K562 (cell line): ENCODE data around the gene FAM89B. TPM values are rescaled to one million over a fixed set of nuclear protein-coding genes. Genes with fewer than 3 reads are reported as not detected.

Experiments used
- ARID3B ChIP-seq: fragments of 250-450 bp; sonication (Bioruptor Pico); IDR thresholded peaks from 2 replicates; pipeline ENCODE4 v1.4.0; 2020; ENCODE audit warnings: borderline replicate concordance
- BCL6 ChIP-seq: fragments of 250-450 bp; sonication (Bioruptor Pico); IDR thresholded peaks from 2 replicates; pipeline ENCODE4 v1.4.0; 2020
- BRD9 ChIP-seq: fragments of 450-650 bp; IDR thresholded peaks from 2 replicates; pipeline ENCODE4 v1.6.1; 2018; ENCODE audit warnings: low read depth; ENCODE audit not compliant: partially characterized antibody
- CHAMP1 ChIP-seq: fragments of 450-650 bp; IDR thresholded peaks from 2 replicates; pipeline ENCODE4 v1.6.1; 2016; ENCODE audit warnings: mild to moderate bottlenecking
- CHCHD3 ChIP-seq: fragments of 250-450 bp; sonication (Bioruptor Pico); IDR thresholded peaks from 2 replicates; pipeline ENCODE4 v2.1.2; 2022; ENCODE audit warnings: mild to moderate bottlenecking
- HDAC8 ChIP-seq: fragments of 450-650 bp; IDR thresholded peaks from 2 replicates; pipeline ENCODE4 v1.6.1; 2016; ENCODE audit warnings: mild to moderate bottlenecking, missing genetic modification characterization, moderate library complexity, missing compliant biosample characterization
- HNRNPLL ChIP-seq: fragments of 200-400 bp; formaldehyde crosslinking; IDR thresholded peaks from 2 replicates; pipeline ENCODE4 v1.6.1; 2017; ENCODE audit warnings: low read length, low read depth, mild to moderate bottlenecking; ENCODE audit not compliant: poor library complexity, severe bottlenecking
- MCM5 ChIP-seq: fragments of 450-650 bp; IDR thresholded peaks from 2 replicates; pipeline ENCODE4 v1.6.1; 2016; ENCODE audit warnings: low read depth
- PHF20 ChIP-seq: fragments of 450-650 bp; IDR thresholded peaks from 2 replicates; pipeline ENCODE4 v1.6.1; 2018; ENCODE audit not compliant: partially characterized antibody
- RAD21 ChIP-seq, 2 experiments: fragments of 250-450 bp in 1 of 2; fragments of 450-650 bp in 1 of 2; sonication (Bioruptor Pico) in 1 of 2; formaldehyde crosslinking in 1 of 2; IDR thresholded peaks in 1 of 2; conservative IDR thresholded peaks in 1 of 2; 2 replicates each; pipeline versions ENCODE4 v1.4.0 to v1.8.0; 2020 to 2022; ENCODE audit warnings: mild to moderate bottlenecking in 2 of 2, moderate library complexity in 1 of 2
- RBFOX2 ChIP-seq: fragments of 200-400 bp; formaldehyde crosslinking; IDR thresholded peaks from 2 replicates; pipeline ENCODE4 v1.6.1; 2017; ENCODE audit warnings: low read depth, mild to moderate bottlenecking, low read length, moderate library complexity
- RCOR1 ChIP-seq, 2 experiments: IDR thresholded peaks; 2 replicates each; pipeline ENCODE4 v1.6.1; 2012; ENCODE audit warnings: low read depth in 2 of 2, low read length in 2 of 2, borderline replicate concordance in 1 of 2, improper control_type of control experiment in 1 of 2
- SNRNP70 ChIP-seq: fragments of 200-400 bp; formaldehyde crosslinking; optimal IDR thresholded peaks from 2 replicates; pipeline ENCODE3; 2017; ENCODE audit warnings: low read depth, low read length
- VEZF1 ChIP-seq: fragments of 200-800 bp; sonication (Bioruptor generic); IDR thresholded peaks from 2 replicates; pipeline ENCODE4 v1.6.1; 2017; ENCODE audit warnings: missing genetic modification characterization, missing compliant biosample characterization
- XRCC4 ChIP-seq: IDR thresholded peaks from one replicate; pipeline ENCODE4 v1.6.1; 2011; ENCODE audit not compliant: insufficient read depth, insufficient read length; ENCODE audit errors: extremely low read depth
- ZNF232 ChIP-seq: sonication (generic); formaldehyde crosslinking; IDR thresholded peaks from 2 replicates; pipeline ENCODE4 v1.8.0; 2022; ENCODE audit warnings: mild to moderate bottlenecking, missing genetic modification reagents
- ZNF280A ChIP-seq: fragments of 450-650 bp; IDR thresholded peaks from 2 replicates; pipeline ENCODE4 v1.6.1; 2018; ENCODE audit warnings: mild to moderate bottlenecking, low read depth; ENCODE audit not compliant: partially characterized antibody
- ZNF583 ChIP-seq: fragments of 250-450 bp; sonication (Bioruptor Pico); IDR thresholded peaks from 2 replicates; pipeline ENCODE4 v1.4.0; 2020
- polyA plus RNA-seq, 8 experiments: library from polyadenylated mRNA; depleted of rRNA in 4 of 8; stranded (reverse) in 5 of 8; unstranded in 3 of 8; fragments of >200 nt; fragmentation: Nextera tagmentation in 2 of 8; fragmentation: Illumina TruSeq in 1 of 8; extraction: Ambion mirVana in 2 of 8; extraction: Trizol in 1 of 8; gene quantifications; 2 replicates each; pipeline versions ENCODE4 v1.2.1 to v1.2.3, GENCODE V29; 2011 to 2014; ENCODE audit warnings: inconsistent platforms in 1 of 8, missing spikeins in 1 of 8
- total RNA-seq, 7 experiments: library from RNA; depleted of rRNA in 6 of 7; stranded (reverse); fragments of >200 nt in 6 of 7; fragmentation: Illumina TruSeq in 2 of 7; extraction: Trizol in 2 of 7; gene quantifications; 2 replicates each; pipeline versions ENCODE4 v1.2.1 to v1.2.3, GENCODE V29; 2011 to 2021; ENCODE audit warnings: low replicate concordance in 1 of 7

The FAM89B gene
- total and polyA plus RNA-seq, 9 of the 15 experiments (the other 6 are each of a cell fraction or from before 2014, with no cell fraction given), result 0.32 to 27.6 (median 11.9) TPM

GRCh38 chr11:65524741-65525545 lies 47.4 kb upstream of the FAM89B start, which contains the start of gene SCYL1 (continued):
- TF ChIP-seq CHAMP1 (no peak), RCOR1 (IDR thresholded peaks at IDR 0.05; ENCODE audit: borderline replicate concordance in 1 of 2, low read depth in 2 of 2, low read length in 2 of 2) (no peak), ZNF583 (CRISPR knock-in tag) (no peak), ZNF232 (CRISPR knock-in tag) (no peak), ARID3B (CRISPR knock-in tag) (no peak), SNRNP70 (no peak), HNRNPLL (no peak), ZNF280A (no peak), BRD9 (no peak), VEZF1 (CRISPR knock-in tag) (peak; percentile 98), CHCHD3 (no peak), HDAC8 (tag) (no peak), MCM5 (no peak), XRCC4 (no peak), BCL6 (CRISPR knock-in tag) (no peak), PHF20 (peak; percentile 61), RAD21 (CRISPR knock-in tag; conservative IDR thresholded peaks at IDR 0.05 in 1 of 2, IDR thresholded peaks at IDR 0.05 in 1 of 2) (no peak), RBFOX2 (peak; percentile 69)
